ENCODE results near the gene CAAP1.

GRCh38 chr9:26802921-26803320 lies 89.7 kb downstream of the CAAP1 start:
- TF ChIP-seq SPI1 (IDR thresholded peaks at IDR 0.05; ENCODE audit: low read depth, low read length): no peak
- no peak for TF ChIP-seq POLR2A (IDR thresholded peaks at IDR 0.05; ENCODE audit: low read depth, low read length)
- TF ChIP-seq POU2F2 (IDR thresholded peaks at IDR 0.05; ENCODE audit: low read depth, low read length): no peak
- TF ChIP-seq POLR2AphosphoS5 (IDR thresholded peaks at IDR 0.05; ENCODE audit: low read depth, low read length): no peak
- TF ChIP-seq TAF1 (IDR thresholded peaks at IDR 0.05; ENCODE audit: low read depth, low read length): no peak
- TF ChIP-seq PAX5 (IDR thresholded peaks at IDR 0.05; ENCODE audit: insufficient read depth, low read length, severe bottlenecking): no peak
